ENCODE data around the gene LRSAM1.

Gene LRSAM1

DNA sequence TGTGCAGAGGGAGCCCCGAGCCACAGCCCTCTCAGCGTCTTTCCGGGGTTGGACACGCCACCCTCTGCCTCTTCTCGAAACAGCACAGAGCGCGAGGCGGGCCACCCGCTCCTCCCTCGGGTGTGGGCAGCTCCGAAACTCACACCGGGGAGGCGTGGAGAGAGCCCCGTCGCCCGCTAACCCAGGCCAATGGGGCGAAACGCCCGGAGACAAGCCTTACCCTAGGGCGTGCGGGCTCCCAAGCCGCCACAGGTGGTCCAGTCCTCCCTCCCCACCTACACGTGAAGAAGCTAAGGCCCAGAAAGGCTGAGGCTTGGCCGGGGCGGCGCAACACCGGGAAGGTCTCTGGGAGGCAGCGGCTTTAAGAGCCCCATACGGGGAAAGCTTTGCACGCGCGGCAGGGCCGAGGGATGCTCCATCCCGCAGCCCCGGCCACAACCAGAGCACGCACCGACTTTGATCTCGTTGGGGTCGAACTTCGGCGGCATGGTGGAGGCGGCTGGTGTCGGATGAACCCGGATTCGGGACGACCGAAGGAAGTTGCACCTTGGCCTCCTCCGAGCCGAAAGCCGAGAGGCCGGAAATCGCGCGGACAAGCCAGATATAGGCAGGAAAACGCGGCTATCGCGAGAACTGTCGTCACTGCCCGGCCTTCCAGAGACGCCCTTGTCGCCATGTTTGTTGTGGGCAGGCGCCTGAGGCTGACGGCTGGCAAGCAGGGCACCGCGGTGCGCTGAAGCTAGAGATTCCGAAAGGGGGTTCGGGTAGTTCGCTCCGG, at the start of gene LRSAM1, which contains the start of gene RPL12:
LRSAM1 (plus strand) TSS at position 681 of the 778 bp plus-strand sequence. CDS start 3,018 bp downstream, outside the sequence.
RPL12 (minus strand) TSS at position 577 of the 778 bp plus-strand sequence; CDS start at position 488, 89 bp downstream.
- peak; percentile 96 to 99 for DNase-seq (ENCODE audit: low read depth in 2 of 2)

DNA sequence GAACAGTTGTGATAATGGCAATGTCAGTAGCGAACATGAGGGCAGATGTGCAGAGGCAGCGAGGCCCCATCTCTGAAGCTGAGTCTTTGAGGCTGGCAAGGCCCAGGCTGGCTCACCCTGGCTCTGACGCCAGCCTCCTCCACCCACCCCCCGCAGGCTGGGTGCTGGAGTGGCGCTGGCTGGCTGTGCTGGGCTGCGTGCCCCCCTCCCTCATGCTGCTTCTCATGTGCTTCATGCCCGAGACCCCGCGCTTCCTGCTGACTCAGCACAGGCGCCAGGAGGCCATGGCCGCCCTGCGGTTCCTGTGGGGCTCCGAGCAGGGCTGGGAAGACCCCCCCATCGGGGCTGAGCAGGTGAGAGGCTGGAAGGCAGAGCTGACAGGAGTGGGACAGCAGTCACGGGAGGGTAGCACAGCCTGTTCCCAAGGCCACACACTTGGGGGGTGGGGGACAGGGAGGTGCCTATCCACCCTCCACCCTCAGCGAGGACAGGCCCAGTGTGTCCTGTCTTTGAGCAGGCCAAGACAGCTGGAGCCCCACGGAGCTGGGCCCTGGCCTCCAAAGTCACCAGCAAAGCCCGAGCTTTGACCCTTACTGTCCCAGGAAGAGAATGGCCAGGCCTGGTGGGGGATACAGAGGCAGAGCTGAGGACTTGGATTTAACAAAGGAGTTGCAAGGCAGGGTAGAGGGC, 48.8 kb upstream of the LRSAM1 start:
- DNase-seq (ENCODE audit: low read depth in 2 of 2), result no peak

DNA sequence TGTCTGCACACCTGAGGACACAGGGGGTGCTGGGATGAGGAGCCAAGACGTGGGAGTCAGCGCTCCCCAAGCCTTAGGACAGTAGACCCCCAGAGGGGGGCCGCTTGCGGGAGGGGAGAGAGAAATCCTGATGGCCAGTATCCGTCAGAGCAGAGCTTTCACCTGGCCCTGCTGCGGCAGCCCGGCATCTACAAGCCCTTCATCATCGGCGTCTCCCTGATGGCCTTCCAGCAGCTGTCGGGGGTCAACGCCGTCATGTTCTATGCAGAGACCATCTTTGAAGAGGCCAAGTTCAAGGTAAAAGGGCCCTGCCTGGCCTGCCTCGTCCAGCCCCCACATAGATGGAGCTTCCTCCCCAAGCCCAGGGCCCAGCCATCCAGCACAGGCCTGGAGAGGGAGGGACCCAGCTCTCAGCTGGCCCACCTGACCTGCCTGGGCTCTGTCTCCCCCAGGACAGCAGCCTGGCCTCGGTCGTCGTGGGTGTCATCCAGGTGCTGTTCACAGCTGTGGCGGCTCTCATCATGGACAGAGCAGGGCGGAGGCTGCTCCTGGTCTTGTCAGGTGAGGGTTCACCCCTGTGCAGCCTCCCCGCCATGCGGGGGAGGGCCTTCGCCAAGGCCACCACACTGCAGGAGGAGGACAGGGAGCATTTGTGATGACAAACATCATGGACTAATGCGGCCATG, 47.7 kb upstream of the LRSAM1 start:
- DNase-seq (ENCODE audit: low read depth in 2 of 2), result no peak

DNA sequence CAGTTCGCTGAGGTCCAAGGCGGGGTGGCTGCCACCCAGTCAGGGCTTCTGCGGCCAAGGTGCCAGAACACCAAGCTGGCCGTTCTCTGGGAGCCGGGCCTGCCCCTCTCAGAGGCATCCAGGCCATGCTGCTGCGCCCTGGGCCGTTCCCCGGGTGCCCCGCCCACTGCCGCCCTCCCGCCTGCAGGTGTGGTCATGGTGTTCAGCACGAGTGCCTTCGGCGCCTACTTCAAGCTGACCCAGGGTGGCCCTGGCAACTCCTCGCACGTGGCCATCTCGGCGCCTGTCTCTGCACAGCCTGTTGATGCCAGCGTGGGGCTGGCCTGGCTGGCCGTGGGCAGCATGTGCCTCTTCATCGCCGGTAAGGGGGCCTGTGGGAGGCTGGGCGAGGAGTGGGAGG, 46.7 kb upstream of the LRSAM1 start:
- no peak for DNase-seq (ENCODE audit: low read depth in 2 of 2)

DNA sequence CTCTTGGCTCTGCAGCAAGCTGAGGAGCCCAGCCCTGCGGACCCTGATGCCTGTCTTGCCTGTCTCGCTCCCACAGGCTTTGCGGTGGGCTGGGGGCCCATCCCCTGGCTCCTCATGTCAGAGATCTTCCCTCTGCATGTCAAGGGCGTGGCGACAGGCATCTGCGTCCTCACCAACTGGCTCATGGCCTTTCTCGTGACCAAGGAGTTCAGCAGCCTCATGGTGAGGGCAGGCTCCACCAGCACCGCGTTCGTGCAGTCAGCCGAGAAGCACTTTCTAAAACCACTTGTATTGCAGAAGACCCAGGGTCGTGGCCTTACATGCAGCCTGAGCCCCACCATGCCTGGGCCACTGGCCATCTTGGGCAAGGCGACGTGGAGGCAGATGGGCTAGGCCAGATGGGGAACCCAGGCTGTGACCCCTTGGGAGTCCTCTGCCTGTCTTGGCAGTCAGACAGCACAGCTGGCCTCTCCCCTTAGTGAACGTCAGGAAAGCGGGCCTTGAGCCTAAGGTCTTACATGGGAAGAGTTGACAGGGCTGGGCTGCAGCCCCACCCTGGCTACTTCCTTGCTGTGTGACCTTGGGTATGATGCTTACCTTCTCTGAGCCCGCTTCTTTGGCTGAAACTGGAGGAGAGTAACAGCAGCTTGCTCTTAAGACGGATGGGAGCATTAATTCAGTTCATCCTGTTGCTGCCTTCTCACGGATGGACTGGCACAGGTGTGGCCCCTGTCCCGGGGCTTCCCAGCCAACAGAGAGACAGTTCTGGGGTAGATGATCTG, 45.8 kb upstream of the LRSAM1 start:
- no peak for DNase-seq (ENCODE audit: low read depth in 2 of 2)

DNA sequence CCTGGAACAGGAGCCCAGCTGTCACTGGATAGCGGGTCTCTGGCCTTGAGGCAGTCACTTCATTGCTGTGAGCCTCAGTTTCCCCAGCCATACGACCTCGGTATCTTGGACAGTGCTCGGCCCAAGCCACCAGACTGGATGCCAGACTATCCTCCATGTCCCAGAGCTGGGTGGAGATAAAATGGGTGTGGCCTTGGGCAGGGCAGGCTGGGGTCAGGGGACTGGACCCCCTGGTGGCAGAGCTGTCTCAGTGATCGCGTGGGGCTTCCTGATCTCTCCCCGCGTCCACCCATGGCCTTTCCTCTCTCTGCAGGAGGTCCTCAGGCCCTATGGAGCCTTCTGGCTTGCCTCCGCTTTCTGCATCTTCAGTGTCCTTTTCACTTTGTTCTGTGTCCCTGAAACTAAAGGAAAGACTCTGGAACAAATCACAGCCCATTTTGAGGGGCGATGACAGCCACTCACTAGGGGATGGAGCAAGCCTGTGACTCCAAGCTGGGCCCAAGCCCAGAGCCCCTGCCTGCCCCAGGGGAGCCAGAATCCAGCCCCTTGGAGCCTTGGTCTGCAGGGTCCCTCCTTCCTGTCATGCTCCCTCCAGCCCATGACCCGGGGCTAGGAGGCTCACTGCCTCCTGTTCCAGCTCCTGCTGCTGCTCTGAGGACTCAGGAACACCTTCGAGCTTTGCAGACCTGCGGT, 44.4 kb upstream of the LRSAM1 start:
- no peak for DNase-seq (ENCODE audit: low read depth in 2 of 2)

DNA sequence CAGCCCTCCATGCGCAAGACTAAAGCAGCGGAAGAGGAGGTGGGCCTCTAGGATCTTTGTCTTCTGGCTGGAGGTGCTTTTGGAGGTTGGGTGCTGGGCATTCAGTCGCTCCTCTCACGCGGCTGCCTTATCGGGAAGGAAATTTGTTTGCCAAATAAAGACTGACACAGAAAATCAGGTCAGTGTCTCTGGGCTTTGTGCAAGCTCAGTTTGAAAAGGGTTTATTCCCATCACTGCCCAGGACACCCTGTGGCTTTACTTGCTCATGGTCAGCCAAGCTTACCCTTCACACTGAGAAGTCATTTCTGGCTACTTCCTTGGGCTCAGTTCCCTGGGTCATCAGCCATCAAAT, 43.8 kb upstream of the LRSAM1 start:
- DNase-seq (ENCODE audit: low read depth in 2 of 2), result no peak

DNA sequence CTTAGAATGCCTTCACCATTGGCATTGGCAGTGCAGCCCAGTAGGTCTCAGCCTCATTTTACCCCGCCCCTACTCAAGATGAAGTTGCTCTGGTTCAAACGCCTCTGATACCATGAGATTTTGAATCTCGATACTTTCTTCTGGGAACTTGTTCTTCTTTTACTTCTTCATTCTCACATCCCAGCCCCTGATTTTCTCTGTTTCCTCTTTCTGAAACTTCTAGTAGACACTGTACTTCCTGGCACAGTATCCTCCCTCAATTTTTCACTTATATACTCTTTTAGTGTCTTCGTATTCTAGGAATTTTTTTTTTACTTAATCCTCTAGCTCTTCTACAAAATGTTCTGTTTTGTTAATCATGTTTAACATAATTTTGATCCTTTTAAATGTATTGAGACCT, 40.2 kb upstream of the LRSAM1 start:
- DNase-seq (ENCODE audit: low read depth in 2 of 2), result no peak

DNA sequence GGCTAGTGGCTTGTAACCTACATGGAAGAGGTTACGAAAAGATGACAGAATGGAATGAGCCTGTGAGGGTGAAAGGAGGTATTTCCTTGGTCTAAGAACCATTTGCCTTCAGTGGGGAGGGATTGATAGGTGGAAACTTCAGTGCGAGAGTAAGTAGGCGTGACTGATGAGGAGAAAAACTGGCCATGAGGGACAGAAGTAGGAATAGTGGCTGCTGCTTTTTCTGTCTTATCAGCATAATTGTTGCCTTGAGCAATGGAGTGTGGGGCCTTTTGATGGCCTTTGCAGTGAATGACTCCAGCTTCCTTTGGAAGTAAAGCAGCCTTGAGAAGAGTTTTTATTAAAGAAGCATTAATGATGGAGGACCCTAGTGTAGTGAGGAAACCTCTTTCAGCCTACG, 36.2 kb upstream of the LRSAM1 start:
- DNase-seq (ENCODE audit: low read depth in 2 of 2), result no peak

DNA sequence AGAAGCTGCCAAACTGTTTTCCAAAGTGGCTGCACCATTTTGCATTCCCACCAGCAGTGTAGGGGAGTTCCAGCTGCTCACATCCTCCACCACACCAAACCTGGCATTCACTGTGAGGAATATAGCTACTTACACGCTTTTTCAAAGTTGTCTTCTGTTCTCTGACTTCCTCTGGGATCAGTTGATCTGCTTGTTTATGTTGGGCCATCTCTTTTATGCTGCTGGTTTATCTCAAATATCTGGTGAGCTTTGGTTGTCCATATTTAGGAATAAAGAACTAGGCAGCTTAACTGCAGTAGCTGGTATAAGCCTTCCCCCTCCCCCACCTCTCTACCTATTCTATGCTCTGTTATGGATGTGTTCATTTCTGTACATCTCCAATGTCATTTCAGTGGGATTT, 35.7 kb upstream of the LRSAM1 start:
- no peak for DNase-seq (ENCODE audit: low read depth in 2 of 2)

DNA sequence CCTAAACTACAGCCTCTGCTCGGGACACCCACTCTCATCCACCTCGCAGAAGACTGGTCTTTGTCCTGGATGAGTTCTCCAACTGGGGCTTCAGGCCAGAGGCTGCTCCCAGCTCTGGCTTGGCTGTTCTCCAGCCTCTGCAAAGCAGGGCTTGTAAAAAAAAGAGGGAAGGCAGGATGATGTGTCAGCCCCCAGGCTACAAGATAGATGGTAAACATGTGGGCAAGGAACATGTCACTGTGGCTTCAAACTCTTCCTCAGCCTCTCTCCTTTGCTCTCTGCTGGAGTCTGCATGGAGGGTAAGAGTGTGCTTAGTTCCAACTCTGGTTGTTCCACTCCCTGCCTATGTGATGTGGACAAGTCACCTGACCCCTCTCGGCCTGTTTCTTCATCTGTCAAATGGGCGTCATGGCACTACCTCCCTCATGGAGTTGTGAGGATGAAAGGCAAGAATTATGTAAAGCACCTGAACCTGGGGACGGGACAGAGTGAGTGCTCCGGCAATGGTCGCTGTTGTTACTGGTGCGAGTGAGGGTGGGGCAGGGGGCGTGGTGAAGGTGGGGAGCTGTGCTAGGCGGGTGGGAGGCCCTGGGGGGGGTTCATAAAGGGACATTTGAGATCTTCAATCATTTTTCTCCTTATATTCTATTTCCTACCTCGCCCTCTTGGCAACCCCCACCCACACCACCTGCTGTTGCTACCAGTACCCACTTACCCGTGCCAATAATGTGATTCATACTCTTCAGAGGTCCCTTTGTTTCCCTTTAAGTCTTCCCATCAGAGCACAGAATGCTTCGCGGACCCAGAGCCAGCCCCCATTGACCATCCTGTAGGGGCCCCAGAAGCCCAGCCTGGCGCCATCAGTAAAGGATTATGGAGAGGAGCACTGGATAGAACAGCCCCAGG, 33.9 kb upstream of the LRSAM1 start:
- DNase-seq (ENCODE audit: low read depth in 2 of 2), result no peak

DNA sequence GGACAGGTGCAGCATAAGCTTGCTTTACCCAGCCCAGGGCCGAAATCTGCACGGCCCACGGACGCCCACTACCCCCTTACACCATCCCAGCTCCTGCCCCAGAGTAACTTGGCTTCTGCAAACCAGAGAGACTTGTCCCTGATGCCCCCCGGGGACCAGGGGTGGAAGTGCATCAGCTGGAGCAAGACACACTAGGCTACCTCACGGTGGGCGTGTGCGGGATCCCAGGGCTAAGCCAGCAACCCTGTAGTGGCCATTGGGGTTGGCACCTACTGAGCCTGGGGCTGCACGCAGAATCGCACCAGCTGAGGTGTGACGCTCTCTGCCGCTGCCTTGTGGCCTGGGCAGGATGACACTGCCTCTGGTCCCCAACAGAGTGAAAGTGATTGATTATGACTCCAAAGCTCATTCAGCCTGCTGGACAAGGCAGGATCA, 33.3 kb upstream of the LRSAM1 start:
- DNase-seq (ENCODE audit: low read depth in 2 of 2), result no peak

DNA sequence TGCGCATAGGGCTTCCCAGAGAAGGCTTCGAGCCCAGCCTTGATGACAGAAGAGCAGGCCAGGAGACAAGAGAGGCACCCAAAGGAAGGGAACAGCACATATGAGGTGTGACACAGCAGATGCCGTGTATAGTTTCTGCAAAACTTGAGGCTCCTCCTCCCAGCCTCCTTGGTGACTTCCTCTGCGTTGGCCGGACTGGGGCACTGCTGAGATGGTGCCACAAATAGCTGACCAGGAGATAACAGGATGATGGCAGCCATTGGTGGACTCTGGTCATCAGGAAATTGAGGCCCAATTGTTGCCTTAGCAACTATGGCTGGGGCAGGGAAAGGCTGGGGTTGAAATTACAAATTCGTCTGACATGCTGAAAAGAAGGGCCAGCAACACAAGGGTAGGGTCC, 32.0 kb upstream of the LRSAM1 start:
- DNase-seq (ENCODE audit: low read depth in 2 of 2), result no peak

DNA sequence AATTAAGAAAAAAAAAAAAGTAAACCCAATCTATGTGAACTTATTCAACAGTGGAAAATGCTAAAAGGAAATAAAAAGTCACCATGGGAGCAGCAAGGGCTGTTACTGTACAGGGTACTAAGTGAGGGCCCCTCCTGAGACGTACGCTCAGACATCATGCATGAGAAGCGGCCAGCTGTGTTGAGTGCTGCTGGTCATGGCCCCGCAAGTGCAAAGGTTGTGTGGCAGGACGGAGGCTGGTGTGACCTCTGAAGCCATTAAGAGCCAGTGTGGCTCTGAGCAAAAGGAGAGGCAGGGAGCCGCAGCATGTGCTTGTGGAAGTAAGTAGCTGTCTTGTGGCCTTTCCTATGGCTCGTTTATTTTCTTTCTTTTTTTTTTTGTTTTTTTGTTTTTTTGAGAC, 30.3 kb upstream of the LRSAM1 start:
- no peak for DNase-seq (ENCODE audit: low read depth in 2 of 2)

DNA sequence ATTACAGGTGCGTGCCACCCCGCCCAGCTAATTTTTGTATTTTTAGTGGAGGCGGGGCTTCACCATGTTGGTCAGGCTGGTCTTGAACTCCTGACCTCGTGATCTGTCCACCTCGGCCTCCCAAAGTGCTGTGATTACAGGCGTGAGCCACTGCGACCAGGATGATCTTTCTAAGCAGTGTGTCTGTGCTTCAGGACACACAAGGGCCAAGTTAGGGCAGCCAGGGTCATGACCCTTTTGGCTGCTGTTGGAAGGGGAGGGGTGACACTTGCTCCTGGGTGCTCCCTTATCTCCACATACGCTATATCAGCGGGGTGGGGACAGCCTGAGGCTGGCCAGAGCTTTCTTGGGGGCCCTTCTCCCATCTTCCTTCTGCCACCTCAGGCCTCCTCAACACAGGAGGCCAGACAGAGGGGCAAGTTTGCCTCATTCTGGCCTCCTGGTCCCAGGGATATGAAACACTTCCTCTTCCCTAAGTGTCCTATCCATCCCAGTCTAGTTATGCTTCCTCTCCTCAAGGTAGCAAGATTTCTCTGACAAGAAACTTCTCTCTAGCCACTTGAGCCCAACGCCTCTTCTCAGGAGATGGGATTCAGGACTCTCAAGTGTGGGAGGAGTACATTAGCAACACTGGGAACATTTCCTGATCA, 29.1 kb upstream of the LRSAM1 start:
- no peak for DNase-seq (ENCODE audit: low read depth in 2 of 2)

DNA sequence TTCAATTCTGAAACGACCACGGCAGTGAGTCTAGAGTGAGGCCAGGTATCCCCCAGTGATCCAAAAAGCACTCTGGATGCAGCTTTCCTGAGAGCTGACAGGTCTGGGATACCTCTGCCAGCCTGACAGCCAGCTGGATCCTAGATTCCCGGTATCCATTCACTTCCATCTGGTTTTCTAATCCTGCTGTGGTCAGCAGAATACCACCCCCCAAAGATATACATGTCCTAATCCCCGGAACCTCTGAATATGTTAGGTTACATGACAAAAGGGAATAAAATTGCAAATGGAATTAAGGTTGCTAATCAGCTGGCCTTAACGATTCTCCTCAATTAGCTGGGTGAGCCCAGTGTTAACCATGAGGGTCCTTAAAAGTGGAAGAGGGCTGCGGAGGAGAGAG, 28.5 kb upstream of the LRSAM1 start:
- DNase-seq (ENCODE audit: low read depth in 2 of 2), result no peak

DNA sequence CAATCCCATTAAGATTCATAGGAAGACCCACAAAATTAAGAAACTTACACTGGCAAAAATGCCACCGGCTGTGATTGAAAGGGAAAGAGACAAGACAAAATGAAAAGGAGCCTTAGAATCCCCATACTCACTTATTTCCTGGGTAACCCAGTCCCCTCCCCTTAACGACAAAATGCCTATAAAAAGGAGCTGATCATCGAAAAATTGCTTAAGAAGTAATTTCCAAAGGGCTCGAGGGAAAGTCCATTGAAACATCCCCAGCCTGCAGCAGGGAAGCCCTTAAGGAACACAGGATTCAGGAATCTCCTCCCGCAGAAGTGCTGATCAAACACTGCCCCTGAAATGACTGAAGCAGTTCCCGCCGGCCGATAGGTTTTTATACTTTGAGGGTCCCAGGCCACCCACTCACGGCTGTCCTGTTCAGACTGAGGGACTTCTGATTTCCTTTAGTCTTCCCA, 27.8 kb upstream of the LRSAM1 start:
- DNase-seq (ENCODE audit: low read depth in 2 of 2), result no peak

DNA sequence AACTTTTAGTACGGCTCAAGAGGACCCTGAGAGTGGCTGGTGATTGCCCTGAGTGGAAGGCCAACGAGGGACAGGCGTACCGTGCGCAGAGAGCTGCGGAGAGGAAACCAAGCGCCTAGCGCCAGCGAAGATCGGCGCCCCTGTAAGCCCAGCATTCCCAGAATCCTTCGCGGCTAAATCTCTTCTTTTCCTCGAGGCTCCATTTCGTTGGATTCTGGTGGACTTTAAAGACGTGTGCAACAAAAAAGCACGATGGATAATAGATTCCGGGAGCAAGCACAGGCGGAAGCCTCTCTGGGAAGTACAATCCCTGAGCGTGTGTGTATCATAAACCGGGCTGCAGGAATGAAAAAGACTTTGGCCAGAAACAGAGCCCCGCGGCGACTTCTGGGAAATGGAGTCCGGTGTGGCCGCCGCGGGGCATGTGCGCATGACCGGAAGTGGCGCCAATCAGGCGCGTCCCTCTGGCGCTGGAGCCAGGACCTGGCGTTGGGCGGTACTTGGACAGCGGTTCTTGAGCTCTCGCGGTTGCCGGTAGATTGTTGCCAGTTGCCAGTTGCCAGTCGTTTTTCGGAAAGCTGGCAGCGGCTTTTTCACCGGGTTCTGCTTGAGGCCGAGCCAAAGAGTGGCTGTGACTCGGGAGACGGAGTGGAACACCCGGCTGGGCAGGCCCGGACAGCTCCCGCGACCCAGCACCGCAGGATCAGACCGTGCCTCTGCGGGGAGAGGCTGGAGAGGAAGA, 27.2 kb upstream of the LRSAM1 start, which contains the start of gene ZNF79:
ZNF79 (plus strand) TSS at position 449 of the 742 bp plus-strand sequence. CDS start 406 bp downstream, outside the sequence.
- DNase-seq (ENCODE audit: low read depth in 2 of 2), result peak; percentile 69 to 79

DNA sequence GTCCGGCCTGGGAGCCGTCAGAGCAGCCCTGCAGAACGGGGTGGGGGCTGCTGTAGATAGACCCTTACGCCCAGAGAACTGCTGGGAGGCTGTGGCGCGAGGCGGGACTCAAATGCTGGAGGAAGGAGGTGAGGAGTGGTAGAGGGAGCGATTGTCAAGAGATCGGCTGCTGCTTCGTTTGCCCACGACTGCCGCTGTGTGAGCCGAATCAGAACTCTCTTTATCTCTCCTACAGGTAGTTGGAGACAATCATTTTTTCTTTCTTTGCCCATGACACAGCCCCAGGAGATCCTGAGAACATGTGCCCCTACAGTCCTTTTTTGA, 26.7 kb upstream of the LRSAM1 start:
- DNase-seq (ENCODE audit: low read depth in 2 of 2), result no peak
